Endothelial cell of umbilical vein (primary cell): Measurements from ENCODE around the gene PSMA1. TPM values are rescaled to one million over a fixed set of nuclear protein-coding genes. Genes with fewer than 3 reads are reported as not detected.
A peak's percentile ranks its signal among the peaks of the same experiment; 100 is the strongest.

ENCODE experiments used
- BruUV-seq: library from RNA; stranded (reverse); fragments of 400-500 nt; replicated peaks from 2 replicates; lab custom pipeline; 2021; lab: Mats Ljungman, UMichigan
- CTCF ChIA-PET: fragments of 300-600, 350-600 bp; sonication (Branson Sonifier 250); formaldehyde crosslinking; loops from one replicate; lab custom pipeline; 2021; ENCODE audit warnings: antibody characterized with exemption, inconsistent platforms; lab: Charles Lee
- POLR2A ChIA-PET: fragments of 300-600, 350-600 bp; sonication (Branson Sonifier 250); formaldehyde crosslinking; loops from one replicate; lab custom pipeline; 2021; ENCODE audit warnings: antibody characterized with exemption, inconsistent platforms; lab: Charles Lee
- DNase-seq: peaks from one replicate; pipeline ENCODE4 v3.0.0-alpha.2; 2011; ENCODE audit warnings: low read depth, low spot score
- FAIRE-seq: peaks from 2 replicates; lab custom pipeline; 2011; peaks lifted over from hg19 to GRCh38; lab: Jason Lieb, UNC
- H2AFZ ChIP-seq: 2 replicates; pipeline ENCODE4 v1.6.0; 2012; ENCODE audit warnings: low read depth, low read length, control low read depth, inconsistent platforms
- H3K27ac ChIP-seq: 2 replicates; pipeline ENCODE4 v1.5.1; 2011; ENCODE audit warnings: low read depth, mild to moderate bottlenecking, control low read depth, low read length, moderate library complexity; ENCODE audit not compliant: insufficient read depth
- H3K27me3 ChIP-seq, 2 experiments: 2 replicates each; pipeline versions ENCODE4 v1.6.0 to v1.6.1; 2011; ENCODE audit warnings: low read length in 2 of 2, mixed read lengths in 1 of 2; ENCODE audit not compliant: control insufficient read depth in 2 of 2, insufficient read depth in 2 of 2
- H3K36me3 ChIP-seq, 2 experiments: 2 replicates in 1 of 2; 3 replicates in 1 of 2; pipeline ENCODE4 v1.5.1; 2011; ENCODE audit warnings: low read length in 2 of 2, mild to moderate bottlenecking in 1 of 2, moderate library complexity in 1 of 2; ENCODE audit not compliant: control insufficient read depth in 2 of 2, insufficient read depth in 2 of 2; ENCODE audit errors: extremely low read depth in 1 of 2
- H3K4me1 ChIP-seq: 3 replicates; pipeline ENCODE4 v1.5.1; 2011; ENCODE audit warnings: mild to moderate bottlenecking, low read length; ENCODE audit not compliant: control insufficient read depth, insufficient read depth; ENCODE audit errors: extremely low read depth
- H3K4me2 ChIP-seq: 2 replicates; pipeline ENCODE4 v1.6.1; 2011; ENCODE audit warnings: low read length, control low read depth, mixed read lengths; ENCODE audit not compliant: insufficient read depth
- H3K4me3 ChIP-seq, 3 experiments: fragments of 200-600 bp in 1 of 3; sonication (generic), shearing (Covaris generic) in 1 of 3; replicated peaks in 1 of 3; 2 replicates each; pipeline ENCODE4 v1.5.1; 2011 to 2016; ENCODE audit warnings: control low read depth in 3 of 3, low read length in 3 of 3, mild to moderate bottlenecking in 2 of 3, inconsistent platforms in 1 of 3, low read depth in 1 of 3, moderate library complexity in 1 of 3; ENCODE audit not compliant: insufficient read depth in 1 of 3
- H3K79me2 ChIP-seq: 2 replicates; pipeline ENCODE4 v1.6.0; 2012; ENCODE audit warnings: low read length, inconsistent platforms; ENCODE audit not compliant: control insufficient read depth, insufficient read depth
- H3K9ac ChIP-seq: replicated peaks from 2 replicates; pipeline ENCODE3; 2011; ENCODE audit warnings: low read length, control low read depth; ENCODE audit not compliant: insufficient read depth; ENCODE audit errors: extremely low read depth
- H3K9me1 ChIP-seq: replicated peaks from 3 replicates; pipeline ENCODE4 v1.6.0; 2011; ENCODE audit warnings: mild to moderate bottlenecking, low read length; ENCODE audit not compliant: control insufficient read depth, insufficient read depth; ENCODE audit errors: extremely low read depth
- H3K9me3 ChIP-seq: replicated peaks from 2 replicates; pipeline ENCODE4 v1.5.1; 2012; ENCODE audit warnings: low read length, inconsistent platforms; ENCODE audit not compliant: control insufficient read depth, insufficient read depth
- H4K20me1 ChIP-seq: replicated peaks from 2 replicates; pipeline ENCODE3; 2011; ENCODE audit warnings: mild to moderate bottlenecking, low read length; ENCODE audit not compliant: control insufficient read depth, insufficient read depth; ENCODE audit errors: extremely low read depth
- EZH2 ChIP-seq: IDR thresholded peaks from 2 replicates; pipeline ENCODE4 v1.6.1; 2012; ENCODE audit warnings: borderline replicate concordance, low read depth, mild to moderate bottlenecking, moderate library complexity, low read length, inconsistent platforms; ENCODE audit not compliant: severe bottlenecking
- FOS ChIP-seq: IDR thresholded peaks from 2 replicates; pipeline ENCODE4 v1.6.1; 2011; ENCODE audit warnings: mild to moderate bottlenecking, low read length, moderate library complexity, borderline replicate concordance; ENCODE audit not compliant: insufficient read depth
- POLR2A ChIP-seq: IDR thresholded peaks from 2 replicates; pipeline ENCODE4 v1.6.1; 2012; ENCODE audit warnings: low read depth, mild to moderate bottlenecking, control low read depth, low read length
- POLR2AphosphoS5 ChIP-seq: IDR thresholded peaks from 2 replicates; pipeline ENCODE4 v1.6.1; 2012; ENCODE audit warnings: low read depth, mild to moderate bottlenecking, control low read depth, low read length, moderate library complexity; ENCODE audit not compliant: insufficient read depth
- dilution Hi-C: fragments of 300-500 bp; cut with MboI; formaldehyde crosslinking; loops from one replicate; pipeline ENCODE4 v1.15.0; 2019; ENCODE audit warnings: low sequenced_read_pairs; ENCODE audit not compliant: extremely low pct_ligation_motif_present
- intact Hi-C: fragments of 100-400 bp; cut with micrococcal nuclease; formaldehyde crosslinking; loops from one replicate; pipeline ENCODE4 v1.10.0; 2022
- polyA plus RNA-seq, 4 experiments: library from polyadenylated mRNA; depleted of rRNA in 3 of 4; stranded (reverse) in 3 of 4; unstranded in 1 of 4; fragments of >200 nt; gene quantifications; 2 replicates each; pipeline versions ENCODE4 v1.2.1 to v1.2.3, GENCODE V29; 2011 to 2012; ENCODE audit warnings: missing spikeins in 1 of 4
- total RNA-seq: library from RNA; stranded (reverse); gene quantifications from 2 replicates; pipeline ENCODE4 v1.2.3, GENCODE V29; 2021
- TF ChIP-seq, protein P1 (sequence below), 2 donors: IDR thresholded peaks; 1 replicate in 1 of 2; 2 replicates in 1 of 2; pipeline ENCODE4 v1.5.1; 2011; ENCODE audit warnings: low read length in 2 of 2, mild to moderate bottlenecking in 2 of 2, moderate library complexity in 2 of 2, control low read depth in 1 of 2, inconsistent platforms in 1 of 2, low read depth in 1 of 2; ENCODE audit not compliant: insufficient read depth in 1 of 2; ENCODE audit errors: extremely low read depth in 1 of 2

The PSMA1 gene
- total and polyA plus RNA-seq, 2 donors (not counting 3 experiments of a cell fraction or from before 2014, with no cell fraction given) = 194 to 220 TPM

DNA sequence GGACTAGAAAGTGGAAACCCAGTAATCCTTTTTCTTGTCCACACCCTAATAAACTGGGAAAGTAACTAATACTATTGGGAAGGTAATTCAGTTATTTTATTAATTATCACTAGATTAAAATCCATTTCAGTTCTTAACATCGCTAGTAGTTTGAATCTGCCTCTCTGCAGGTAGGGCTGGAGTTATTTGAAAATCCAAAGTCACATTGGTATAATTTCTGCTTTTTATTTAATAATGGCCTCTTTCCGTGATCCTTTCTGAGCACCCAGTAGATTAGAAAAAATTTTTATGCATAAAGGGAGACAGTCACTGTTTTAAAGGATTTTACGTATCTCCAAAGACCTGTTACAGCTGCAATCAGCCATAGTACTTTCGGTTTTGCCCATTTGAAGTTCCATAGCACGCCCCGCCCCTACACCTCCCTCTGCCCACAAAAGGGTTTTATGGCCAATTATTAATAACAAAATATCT is 20.0 kb downstream of the PSMA1 start:
- intact Hi-C loops = no loop called here
- peak overlapping the region; percentile 77 for H3K9ac ChIP-seq
- peak overlapping the region; percentile 82 for H3K27ac ChIP-seq
- H3K4me2 ChIP-seq = peak overlapping the region; percentile 100
- no peak for TF ChIP-seq FOS
- TF ChIP-seq EZH2 = no peak
- no peak for TF ChIP-seq POLR2AphosphoS5
- peaks cover 2% of the 10 kb centered on the region for H4K20me1 ChIP-seq
- peak overlapping the region; percentile 62 to 95 (median 90) for H3K4me3 ChIP-seq
- H3K9me3 ChIP-seq = no peaks in the 10 kb centered on the region
- peak overlapping the region; percentile 96 for H2AFZ ChIP-seq
- H3K9me1 ChIP-seq = no peaks in the 10 kb centered on the region
- H3K27me3 ChIP-seq = no peaks in the 10 kb centered on the region
- CTCF ChIA-PET = interaction anchor here (0.9 to 1.2 kb wide), 3 partner anchors 20 to 407 kb away, joined by 3 read pairs; no protein-coding TSS in a partner anchor
- POLR2A ChIA-PET = no interaction called here
- DNase-seq (peak; percentile 78), FAIRE-seq (no peak)
- peaks cover 3 to 22% of the 10 kb centered on the region in 2 experiments for H3K36me3 ChIP-seq
- H3K79me2 ChIP-seq = peaks cover 39% of the 10 kb centered on the region
- no TSS peak for BruUV-seq
- peaks cover 20% of the 10 kb centered on the region for H3K4me1 ChIP-seq
- dilution Hi-C loops = no loop called here

DNA sequence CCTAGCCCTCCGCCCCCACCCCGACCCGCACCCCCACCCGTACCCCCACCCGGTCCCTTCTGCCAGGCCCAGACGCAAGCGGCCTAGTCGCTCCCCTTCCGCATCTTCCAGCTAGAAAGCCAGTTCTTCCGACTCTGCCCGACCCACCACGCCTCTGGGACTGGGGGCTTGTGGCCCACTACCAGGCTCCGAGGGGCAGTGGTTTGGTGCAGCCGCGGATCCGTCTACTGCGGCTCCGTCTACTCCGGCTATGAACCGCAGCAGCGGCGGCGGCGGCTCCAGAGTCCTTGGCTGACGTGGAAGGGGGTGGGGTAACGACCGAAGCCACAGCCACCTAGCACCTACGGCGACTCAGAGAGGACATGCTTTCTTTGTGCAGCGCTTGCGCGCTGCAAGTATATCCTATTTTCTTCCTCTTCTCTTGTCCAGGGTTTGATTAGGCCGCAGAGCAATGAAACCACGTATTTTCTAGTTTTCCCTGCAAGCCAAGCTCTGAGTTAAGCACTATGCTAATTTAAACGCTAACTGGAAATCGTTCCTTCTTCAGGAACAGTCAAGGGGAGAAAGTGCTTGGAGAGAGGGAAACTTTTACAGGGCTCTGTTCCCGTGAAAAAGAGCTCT is 20.5 kb downstream of the PSMA1 start, which contains the start of gene COPB1:
Gene COPB1, minus strand, starts transcription at position 252 of the 621 bp plus-strand sequence. CDS start 883 bp downstream, outside the sequence.
- no TSS peak for BruUV-seq
- H3K9ac ChIP-seq = peak within 1 kb of the TSS; percentile 77
- peak within 1 kb of the TSS; percentile 62 to 95 (median 95) for H3K4me3 ChIP-seq
- FAIRE-seq (peak; percentile 75), DNase-seq (peak; percentile 94)
- intact Hi-C loops = loop anchor here (1.0 to 2.0 kb wide), 3 partner anchors 21 to 77 kb away; partner anchors contain the start of gene PSMA1
- H3K4me1 ChIP-seq = peaks cover 20% of the 10 kb centered on the region
- peaks cover 43% of the 10 kb centered on the region for H3K79me2 ChIP-seq
- ChIA-PET CTCF (interaction anchor here (0.9 to 1.2 kb wide), 3 partner anchors 19 to 407 kb away, joined by 3 read pairs; no protein-coding TSS in a partner anchor), POLR2A (interaction anchor here (0.6 kb wide), 1 partner anchor 25 kb away, joined by 8 read pairs; no protein-coding TSS in a partner anchor)
- H3K36me3 ChIP-seq = peaks cover 3 to 26% of the 10 kb centered on the region in 2 experiments
- peak within 1 kb of the TSS; percentile 96 for H2AFZ ChIP-seq
- H3K27ac ChIP-seq = peak within 1 kb of the TSS; percentile 82
- H3K27me3 ChIP-seq = no peaks in the 10 kb centered on the region
- H3K9me3 ChIP-seq = no peaks in the 10 kb centered on the region
- TF ChIP-seq POLR2AphosphoS5 (peak; percentile 98), POLR2A (peak; percentile 97)
- TF ChIP-seq, protein P1, sequence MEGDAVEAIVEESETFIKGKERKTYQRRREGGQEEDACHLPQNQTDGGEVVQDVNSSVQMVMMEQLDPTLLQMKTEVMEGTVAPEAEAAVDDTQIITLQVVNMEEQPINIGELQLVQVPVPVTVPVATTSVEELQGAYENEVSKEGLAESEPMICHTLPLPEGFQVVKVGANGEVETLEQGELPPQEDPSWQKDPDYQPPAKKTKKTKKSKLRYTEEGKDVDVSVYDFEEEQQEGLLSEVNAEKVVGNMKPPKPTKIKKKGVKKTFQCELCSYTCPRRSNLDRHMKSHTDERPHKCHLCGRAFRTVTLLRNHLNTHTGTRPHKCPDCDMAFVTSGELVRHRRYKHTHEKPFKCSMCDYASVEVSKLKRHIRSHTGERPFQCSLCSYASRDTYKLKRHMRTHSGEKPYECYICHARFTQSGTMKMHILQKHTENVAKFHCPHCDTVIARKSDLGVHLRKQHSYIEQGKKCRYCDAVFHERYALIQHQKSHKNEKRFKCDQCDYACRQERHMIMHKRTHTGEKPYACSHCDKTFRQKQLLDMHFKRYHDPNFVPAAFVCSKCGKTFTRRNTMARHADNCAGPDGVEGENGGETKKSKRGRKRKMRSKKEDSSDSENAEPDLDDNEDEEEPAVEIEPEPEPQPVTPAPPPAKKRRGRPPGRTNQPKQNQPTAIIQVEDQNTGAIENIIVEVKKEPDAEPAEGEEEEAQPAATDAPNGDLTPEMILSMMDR (IDR thresholded peaks at IDR 0.05; ENCODE audit: extremely low read depth in 1 of 2, insufficient read depth in 1 of 2, low read depth in 1 of 2, low read length in 2 of 2) = no peak
- dilution Hi-C loops = no loop called here
- H3K4me2 ChIP-seq = peak within 1 kb of the TSS; percentile 100
- no peaks in the 10 kb centered on the region for H3K9me1 ChIP-seq
- H4K20me1 ChIP-seq = peaks cover 2% of the 10 kb centered on the region
